ENCODE results near the gene SEC24C. TPM values are rescaled to one million over a fixed set of nuclear protein-coding genes. Genes with fewer than 3 reads are reported as not detected.
"Not testable (repeated sequence)": the region's sequence is repeated elsewhere in the genome, so short reads cannot be mapped to it uniquely, and the experiment has no call there.

The SEC24C gene
- total RNA-seq, 1 donor from 2014 or later = 87.5 TPM

- DNase-seq (ENCODE audit: low spot score) = peak; percentile 82
These were observed 28.3 kb downstream of the SEC24C start for GRCh38 chr10:73772281-73773151.

GRCh38 chr10:73773152-73773879 is 29.1 kb downstream of the SEC24C start:
- no peak for DNase-seq (ENCODE audit: low spot score)

- DNase-seq (ENCODE audit: low spot score) = no peak
These were observed 30.5 kb downstream of the SEC24C start for GRCh38 chr10:73774637-73775036.

GRCh38 chr10:73779018-73779417 is 34.8 kb downstream of the SEC24C start:
- DNase-seq (ENCODE audit: low spot score) = no peak

GRCh38 chr10:73779539-73780197 is 35.5 kb downstream of the SEC24C start:
- no peak for DNase-seq (ENCODE audit: low spot score)

GRCh38 chr10:73780301-73780700 is 36.1 kb downstream of the SEC24C start:
- no peak for DNase-seq (ENCODE audit: low spot score)

GRCh38 chr10:73780966-73781365 is 36.8 kb downstream of the SEC24C start:
- DNase-seq (ENCODE audit: low spot score) = no peak

GRCh38 chr10:73781548-73781878 is 37.3 kb downstream of the SEC24C start:
- DNase-seq (ENCODE audit: low spot score) = no peak

- peak; percentile 96 for DNase-seq (ENCODE audit: low spot score)
These were observed 37.9 kb downstream of the SEC24C start, which contains the start of gene CHCHD1 for GRCh38 chr10:73781879-73782748. Gene CHCHD1 (plus strand): TSS chr10:73782048. CDS start chr10:73782076, 28 bp downstream.

- no peak for DNase-seq (ENCODE audit: low spot score)
These were observed 38.5 kb downstream of the SEC24C start for GRCh38 chr10:73782749-73783085.

- DNase-seq (ENCODE audit: low spot score) = peak; percentile 92
These were observed 41.1 kb downstream of the SEC24C start, which contains the start of gene ZSWIM8 for GRCh38 chr10:73785211-73785720. Gene ZSWIM8 (plus strand): TSS chr10:73785606. CDS start chr10:73785879, 273 bp downstream.

GRCh38 chr10:73785721-73786511 is 41.7 kb downstream of the SEC24C start:
- DNase-seq (ENCODE audit: low spot score) = peak; percentile 72

GRCh38 chr10:73786512-73786885 is 42.3 kb downstream of the SEC24C start:
- no peak for DNase-seq (ENCODE audit: low spot score)

- DNase-seq (ENCODE audit: low spot score) = not testable (repeated sequence)
These were observed 43.0 kb downstream of the SEC24C start for GRCh38 chr10:73787031-73787800.

- DNase-seq (ENCODE audit: low spot score) = no peak
These were observed 44.9 kb downstream of the SEC24C start for GRCh38 chr10:73788864-73789658.

- DNase-seq (ENCODE audit: low spot score) = no peak
These were observed 45.5 kb downstream of the SEC24C start for GRCh38 chr10:73789659-73790055.

GRCh38 chr10:73790886-73791625 is 46.9 kb downstream of the SEC24C start:
- DNase-seq (ENCODE audit: low spot score) = no peak

GRCh38 chr10:73791871-73792400 is 47.8 kb downstream of the SEC24C start:
- no peak for DNase-seq (ENCODE audit: low spot score)

Data from ureter (tissue), 1 donor.